ENCODE data around the gene GBGT1.

The GBGT1 gene

GRCh38 chr9:133149130-133150015, 14.3 kb downstream of the GBGT1 start:
- 0 out of 2 replicates have a peak, but pooled peaks have one; percentile 13 for TF ChIP-seq CTCF (IDR thresholded peaks at IDR 0.05; ENCODE audit: low read depth, low read length)
- Histone ChIP-seq H3K27ac (peak overlapping the region; percentile 81), H3K4me3 (ENCODE audit: low read depth, low read length) (peak overlapping the region; percentile 36), H3K36me3 (peaks cover 9% of the 10 kb centered on the region; the same call in 1 of the 2 replicates), H3K9me3 (ENCODE audit: severe bottlenecking) (no peaks in the 10 kb centered on the region), H3K27me3 (ENCODE audit: insufficient read depth, low read depth, severe bottlenecking) (no peaks in the 10 kb centered on the region)
- peak; percentile 89 for DNase-seq

GRCh38 chr9:133148199-133149129, 15.2 kb downstream of the GBGT1 start:
- peak; percentile 44 for DNase-seq
- no peak for TF ChIP-seq CTCF (IDR thresholded peaks at IDR 0.05; ENCODE audit: low read depth, low read length)
- Histone ChIP-seq H3K27ac (peak overlapping the region; percentile 86), H3K36me3 (peaks cover 9% of the 10 kb centered on the region; the same call in 1 of the 2 replicates), H3K9me3 (ENCODE audit: severe bottlenecking) (no peaks in the 10 kb centered on the region), H3K4me3 (ENCODE audit: low read depth, low read length) (peak overlapping the region; percentile 88), H3K27me3 (ENCODE audit: insufficient read depth, low read depth, severe bottlenecking) (no peaks in the 10 kb centered on the region)

GRCh38 chr9:133147412-133148198, 16.1 kb downstream of the GBGT1 start:
- peak overlapping the region; percentile 86 for H3K27ac ChIP-seq
- no peaks in the 10 kb centered on the region for H3K9me3 ChIP-seq (ENCODE audit: severe bottlenecking)
- peak; percentile 91 for TF ChIP-seq CTCF (IDR thresholded peaks at IDR 0.05; ENCODE audit: low read depth, low read length)
- peak overlapping the region; percentile 88 for H3K4me3 ChIP-seq (ENCODE audit: low read depth, low read length)
- peaks cover 9% of the 10 kb centered on the region; the same call in 1 of the 2 replicates for H3K36me3 ChIP-seq
- peak; percentile 74 for DNase-seq
- no peaks in the 10 kb centered on the region for H3K27me3 ChIP-seq (ENCODE audit: insufficient read depth, low read depth, severe bottlenecking)

- no peak for DNase-seq
- no peak overlapping the region for H3K27ac ChIP-seq
- no peaks in the 10 kb centered on the region for H3K27me3 ChIP-seq (ENCODE audit: insufficient read depth, low read depth, severe bottlenecking)
- no peaks in the 10 kb centered on the region for H3K9me3 ChIP-seq (ENCODE audit: severe bottlenecking)
- TF ChIP-seq CTCF (IDR thresholded peaks at IDR 0.05; ENCODE audit: low read depth, low read length), result no peak
- H3K36me3 ChIP-seq, result peaks cover 9% of the 10 kb centered on the region; the same call in 1 of the 2 replicates
- no peak overlapping the region for H3K4me3 ChIP-seq (ENCODE audit: low read depth, low read length)
These were observed 16.8 kb downstream of the GBGT1 start for GRCh38 chr9:133146746-133147411.

Measured in WERI-Rb-1 (cell line).